GM19452 (cell line): ENCODE results near the gene TIAM1.
"Not testable (repeated sequence)": the region's sequence is repeated elsewhere in the genome, so short reads cannot be mapped to it uniquely, and the experiment has no call there.

Experiments
- ATAC-seq: cut with Tn5 transposase; IDR thresholded peaks from one replicate; pipeline ENCODE4 v1.9.1; 2021; ENCODE audit not compliant: unreplicated experiment

Gene TIAM1

DNA sequence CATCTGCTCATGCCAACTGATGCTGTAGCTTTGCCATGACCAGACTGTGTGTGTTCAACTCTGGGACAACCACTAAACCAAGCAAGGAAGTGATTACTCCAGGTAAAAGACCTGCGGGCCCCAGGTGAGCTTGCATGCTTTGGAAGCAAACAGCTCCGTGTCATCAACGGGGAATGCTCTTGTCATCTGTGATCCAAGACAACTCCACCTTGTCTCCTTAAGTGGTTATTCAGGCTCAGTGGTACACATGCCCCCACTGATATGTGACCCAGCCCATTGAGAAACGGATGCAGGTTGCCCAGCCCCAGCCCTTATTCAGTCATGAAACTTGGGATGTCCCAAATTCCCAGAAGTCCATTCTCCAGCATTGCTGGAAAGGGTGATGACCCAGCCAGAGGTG lies 89.0 kb downstream of the TIAM1 start:
- no peak for ATAC-seq

DNA sequence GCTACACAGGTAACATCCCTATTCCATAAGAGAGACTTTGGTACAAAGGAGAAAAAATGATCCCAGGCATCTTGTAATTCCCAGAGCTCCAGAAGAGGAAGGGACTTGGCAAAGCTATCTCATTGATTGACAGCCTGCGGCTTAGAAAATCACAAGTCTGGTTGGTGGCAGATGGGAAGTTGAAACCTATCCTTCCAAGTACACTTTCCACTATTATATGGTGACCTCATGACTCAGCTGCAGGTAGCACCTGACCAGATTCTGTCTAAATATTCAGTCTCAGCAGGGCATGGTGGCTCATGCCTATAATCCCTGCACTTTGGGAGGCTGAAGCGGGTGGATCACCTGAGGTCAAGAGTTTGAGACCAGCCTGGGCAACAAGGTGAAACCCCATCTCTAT lies 89.9 kb downstream of the TIAM1 start:
- ATAC-seq, result no peak

GRCh38 chr21:31253684-31254083 lies 90.4 kb downstream of the TIAM1 start:
- no peak for ATAC-seq

DNA sequence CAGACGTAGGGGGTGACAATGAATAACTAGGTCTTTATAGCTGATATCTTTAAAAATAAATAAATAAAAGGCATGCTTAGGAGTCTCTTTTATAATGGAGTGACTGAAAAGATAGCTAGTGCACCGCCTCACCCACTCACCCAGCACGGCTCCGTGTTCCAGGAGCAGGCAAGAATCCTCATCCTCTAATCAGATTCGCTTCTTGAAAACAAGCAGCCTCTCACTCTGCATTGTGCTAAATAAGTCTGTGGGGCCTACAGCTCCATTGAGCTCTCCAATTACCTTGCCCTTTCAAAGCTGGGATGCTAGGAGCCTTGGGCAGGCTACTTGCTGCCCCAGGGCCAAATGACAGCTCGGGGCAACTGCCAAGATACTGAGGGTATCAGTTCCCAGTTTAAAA lies 91.5 kb downstream of the TIAM1 start:
- no peak for ATAC-seq

DNA sequence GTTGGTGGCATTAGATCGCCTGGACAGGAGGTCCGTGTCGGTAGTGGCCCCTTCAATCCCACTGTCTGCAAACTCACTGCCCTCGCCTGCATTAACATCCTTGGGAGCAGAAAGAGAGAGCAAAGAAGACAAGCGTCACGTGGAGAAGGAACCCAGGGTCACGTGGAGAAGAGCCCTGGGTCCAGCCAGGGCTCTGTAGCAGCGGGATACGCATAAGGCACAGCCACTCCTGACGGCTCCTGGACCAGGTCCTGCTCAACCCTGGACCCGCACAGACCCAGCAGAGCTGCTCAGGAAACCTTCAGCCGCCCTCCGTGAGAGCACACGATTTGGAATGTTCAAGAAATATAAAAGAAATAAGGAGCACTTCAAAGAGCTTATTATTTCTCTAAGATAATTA lies 92.0 kb downstream of the TIAM1 start:
- ATAC-seq, result no peak

GRCh38 chr21:31251686-31252085 lies 92.4 kb downstream of the TIAM1 start:
- ATAC-seq, result no peak

GRCh38 chr21:31248598-31248997 lies 95.5 kb downstream of the TIAM1 start:
- no peak for ATAC-seq

- ATAC-seq, result no peak
Observed at GRCh38 chr21:31243611-31244010, 100.5 kb downstream of the TIAM1 start.

- no peak for ATAC-seq
Observed at GRCh38 chr21:31236528-31236927, 107.5 kb downstream of the TIAM1 start.

GRCh38 chr21:31235671-31236450 lies 108.2 kb downstream of the TIAM1 start:
- ATAC-seq, result no peak

- ATAC-seq, result no peak
Observed at GRCh38 chr21:31234936-31235335, 109.1 kb downstream of the TIAM1 start.

GRCh38 chr21:31233711-31234110 lies 110.3 kb downstream of the TIAM1 start:
- ATAC-seq, result no peak

DNA sequence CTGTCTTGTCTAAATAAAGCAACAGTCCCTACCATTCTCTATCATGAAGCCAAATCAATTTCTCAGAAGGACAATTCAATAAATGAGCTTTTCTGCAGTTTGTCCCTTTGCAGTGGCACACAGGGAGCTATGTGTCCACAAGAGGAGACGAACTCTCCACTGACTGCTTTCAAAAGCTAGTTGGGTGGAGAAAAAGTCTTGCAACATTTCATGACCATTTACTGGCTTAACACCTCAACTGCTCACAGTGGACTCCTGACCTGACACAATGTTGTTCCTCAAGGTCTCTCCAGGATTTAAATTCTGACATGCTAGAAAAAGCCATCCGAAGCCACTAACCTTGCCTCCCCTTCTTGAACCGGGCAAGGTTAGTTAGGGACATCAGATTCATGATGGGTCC lies 111.7 kb downstream of the TIAM1 start:
- no peak for ATAC-seq

- ATAC-seq, result no peak
Observed at GRCh38 chr21:31230937-31231336, 113.1 kb downstream of the TIAM1 start.

DNA sequence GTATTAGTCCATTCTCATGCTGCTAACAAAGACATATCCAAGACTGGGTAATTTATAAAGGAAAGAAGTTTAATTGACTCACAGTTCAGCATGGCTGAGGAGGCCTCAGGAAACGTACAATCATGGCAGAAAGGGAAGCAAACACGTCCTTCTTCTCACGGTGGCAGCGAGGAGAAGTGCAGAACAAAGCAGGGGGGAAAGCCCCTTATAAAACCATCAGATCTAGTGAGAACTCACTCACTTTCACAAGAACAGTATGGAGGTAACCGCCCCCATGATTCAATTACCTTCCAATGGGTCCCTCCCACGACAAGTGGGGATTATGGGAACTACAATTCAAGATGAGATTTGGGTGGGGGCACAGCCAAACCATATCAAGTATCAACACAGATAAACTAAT lies 115.3 kb downstream of the TIAM1 start:
- not testable (repeated sequence) for ATAC-seq

DNA sequence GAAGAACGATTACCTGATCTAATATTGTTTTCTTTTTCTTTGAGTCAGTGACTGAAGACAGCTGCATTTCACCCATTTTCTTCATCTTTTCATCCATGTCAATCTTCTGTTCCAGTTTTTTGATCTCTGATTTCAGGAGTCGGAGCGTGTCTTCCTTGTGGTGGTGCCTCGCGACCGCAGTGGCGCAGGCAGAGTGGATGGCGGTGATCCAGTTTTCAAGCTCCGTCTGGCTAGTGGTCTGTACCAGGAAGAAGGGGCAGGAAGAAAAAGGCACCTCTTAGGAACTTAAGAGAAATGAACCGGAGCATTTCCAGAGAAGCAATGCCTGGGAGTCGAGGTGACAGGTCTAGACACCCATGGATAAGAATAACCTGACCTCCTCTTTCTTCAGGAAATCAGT lies 118.3 kb downstream of the TIAM1 start:
- no peak for ATAC-seq

DNA sequence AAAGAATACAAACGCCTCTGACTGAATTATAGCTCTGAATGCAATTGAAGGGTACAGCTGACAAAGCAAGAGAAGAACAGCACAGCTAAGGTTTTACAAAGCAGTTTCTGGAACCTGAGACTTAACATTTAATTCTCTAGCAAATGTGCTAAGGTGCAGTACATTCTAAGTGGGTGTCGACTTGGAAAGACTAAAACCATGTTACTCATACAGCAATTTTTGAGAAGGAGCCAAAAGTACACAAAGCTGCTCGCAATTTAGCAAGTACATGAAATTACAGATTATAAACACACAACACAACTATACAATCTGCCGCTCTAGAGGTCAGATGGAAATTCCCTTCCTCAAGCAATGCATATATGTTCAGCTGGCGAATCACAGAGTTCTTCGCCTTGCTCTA lies 121.9 kb downstream of the TIAM1 start:
- no peak for ATAC-seq

GRCh38 chr21:31221043-31221442 lies 123.0 kb downstream of the TIAM1 start:
- ATAC-seq, result no peak

DNA sequence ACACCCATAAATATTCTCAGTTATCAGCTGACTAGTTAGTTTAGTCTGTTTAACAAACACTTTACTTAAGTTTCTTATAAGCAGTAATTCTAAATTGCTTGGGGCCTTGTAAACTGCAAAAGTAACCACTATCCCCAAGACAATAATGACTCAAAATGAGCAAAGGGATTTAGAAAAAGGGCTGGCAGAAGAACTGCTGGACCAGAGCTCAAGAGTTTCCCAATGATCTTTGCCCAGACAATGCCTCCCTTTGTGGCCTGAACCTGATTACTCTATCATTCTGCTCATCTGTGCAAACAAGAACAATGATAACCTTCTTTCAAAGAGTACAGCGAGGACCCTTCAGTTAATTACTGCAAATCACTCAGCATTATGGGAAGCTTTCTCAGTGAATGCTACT lies 123.5 kb downstream of the TIAM1 start:
- ATAC-seq, result no peak

DNA sequence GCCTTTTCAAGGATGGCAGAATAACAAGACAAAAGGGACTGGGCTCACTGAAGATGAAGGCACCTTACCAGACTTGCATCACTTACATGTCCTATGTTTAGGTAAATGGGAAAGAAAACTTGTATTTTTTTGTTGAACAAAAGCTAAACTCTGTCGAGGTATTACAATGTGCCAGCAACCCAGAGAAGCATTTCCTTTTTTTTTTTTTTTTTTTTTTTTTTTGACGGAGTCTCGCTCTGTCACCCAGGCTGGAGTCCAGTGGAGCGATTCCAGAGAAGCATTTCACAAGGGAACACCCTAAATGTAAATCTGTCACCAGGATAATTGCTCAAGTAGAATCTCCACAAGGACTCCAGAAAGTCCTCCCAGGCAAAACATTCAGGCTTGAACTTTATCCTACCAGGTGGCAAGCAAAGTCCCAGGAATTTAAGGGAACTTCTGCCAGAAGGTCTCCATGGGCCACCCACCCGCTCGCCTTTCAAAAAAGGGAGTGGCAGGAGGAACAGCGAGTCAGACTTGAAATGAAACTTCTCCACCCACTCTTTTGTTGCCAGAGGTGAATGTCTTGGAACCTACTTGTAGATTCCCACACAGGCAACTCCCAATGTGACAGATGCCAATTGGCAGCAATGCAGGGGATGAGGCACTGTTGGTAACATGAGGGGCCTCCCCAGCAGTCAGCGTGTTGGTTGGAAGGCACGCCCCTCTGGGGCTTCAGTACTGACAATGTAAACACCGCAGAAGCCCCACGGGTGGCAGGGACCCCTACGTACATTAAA lies 125.0 kb downstream of the TIAM1 start:
- ATAC-seq, result no peak

GRCh38 chr21:31216206-31216605 lies 127.9 kb downstream of the TIAM1 start:
- no peak for ATAC-seq

GRCh38 chr21:31213787-31214186 lies 130.3 kb downstream of the TIAM1 start:
- no peak for ATAC-seq
